Measurements from ENCODE around the gene MEIOSIN. TPM values are rescaled to one million over a fixed set of nuclear protein-coding genes. Genes with fewer than 3 reads are reported as not detected.

MEIOSIN gene
- total RNA-seq, 1 donor from 2014 or later, result not detected

DNA sequence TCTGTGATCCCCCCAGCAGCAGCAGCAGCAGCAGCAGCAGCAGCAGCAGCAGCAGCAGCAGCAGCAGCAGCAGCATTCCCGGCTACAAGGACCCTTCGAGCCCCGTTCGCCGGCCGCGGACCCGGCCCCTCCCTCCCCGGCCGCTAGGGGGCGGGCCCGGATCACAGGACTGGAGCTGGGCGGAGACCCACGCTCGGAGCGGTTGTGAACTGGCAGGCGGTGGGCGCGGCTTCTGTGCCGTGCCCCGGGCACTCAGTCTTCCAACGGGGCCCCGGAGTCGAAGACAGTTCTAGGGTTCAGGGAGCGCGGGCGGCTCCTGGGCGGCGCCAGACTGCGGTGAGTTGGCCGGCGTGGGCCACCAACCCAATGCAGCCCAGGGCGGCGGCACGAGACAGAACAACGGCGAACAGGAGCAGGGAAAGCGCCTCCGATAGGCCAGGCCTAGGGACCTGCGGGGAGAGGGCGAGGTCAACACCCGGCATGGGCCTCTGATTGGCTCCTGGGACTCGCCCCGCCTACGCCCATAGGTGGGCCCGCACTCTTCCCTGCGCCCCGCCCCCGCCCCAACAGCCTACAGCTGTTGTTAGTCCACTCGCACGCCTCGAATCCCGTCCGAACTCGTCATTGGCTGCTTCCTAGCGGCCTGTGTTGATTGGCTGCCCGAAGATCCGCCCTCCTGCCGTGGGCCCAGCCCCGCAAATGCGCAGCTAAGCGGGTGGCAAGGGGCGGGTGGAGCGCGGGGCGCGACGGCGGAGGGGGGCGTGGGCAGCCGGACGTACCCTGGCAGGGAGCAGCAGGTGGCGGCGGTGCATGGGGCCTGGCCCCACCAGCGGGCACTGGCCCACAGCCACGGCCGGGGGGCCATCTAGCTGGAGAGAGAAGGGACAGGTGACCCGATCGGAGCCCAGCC is 37.2 kb downstream of the MEIOSIN start:
- H3K4me1 Mint-ChIP-seq (ENCODE audit: low read depth), result peaks cover 26% of the 10 kb centered on the region
- peak overlapping the region; percentile 95 for H3K4me3 Mint-ChIP-seq (ENCODE audit: unreplicated experiment)
- no peaks in the 10 kb centered on the region for H3K9me3 Mint-ChIP-seq (ENCODE audit: low read depth)
- H3K27me3 Mint-ChIP-seq (ENCODE audit: low read depth), result no peaks in the 10 kb centered on the region
- H3K27ac Mint-ChIP-seq (ENCODE audit: unreplicated experiment), result peak overlapping the region; percentile 95
- peak; percentile 99 for DNase-seq (ENCODE audit: low spot score)
- H3K36me3 Mint-ChIP-seq (ENCODE audit: low read depth), result peaks cover 6% of the 10 kb centered on the region
- TF ChIP-seq CTCF (IDR thresholded peaks at IDR 0.05), result peak; percentile 99

DNA sequence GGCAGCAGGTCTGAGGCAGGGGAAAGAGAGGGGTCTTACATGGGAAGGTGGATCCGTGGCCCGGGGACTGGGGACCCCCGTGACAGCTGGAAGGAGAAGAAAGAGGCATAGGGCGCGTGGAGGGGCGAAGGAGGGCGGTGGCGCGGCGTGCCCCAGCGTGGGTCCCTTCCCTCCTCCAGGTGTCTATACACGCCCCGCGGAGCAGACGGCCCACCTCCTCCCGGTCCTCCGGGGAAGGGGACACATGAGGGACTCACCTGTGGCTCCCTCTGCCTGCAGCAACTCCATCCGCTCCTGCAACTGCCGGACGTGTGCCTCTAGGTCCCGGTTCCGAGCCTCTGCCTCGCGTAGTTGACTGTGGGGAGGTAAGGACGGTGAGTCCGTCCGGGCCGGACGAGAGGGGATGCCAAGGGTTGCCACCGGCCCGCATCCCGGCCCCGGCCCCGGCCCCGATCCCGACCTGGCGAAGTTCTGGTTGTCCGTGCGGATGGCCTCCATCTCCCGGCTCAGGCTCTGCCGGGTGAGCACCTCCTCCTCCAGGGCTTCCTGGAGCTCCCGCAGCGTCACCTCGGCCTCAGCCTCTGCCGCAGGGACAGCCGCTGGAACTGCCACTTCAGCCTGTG is 38.2 kb downstream of the MEIOSIN start:
- DNase-seq (ENCODE audit: low spot score), result no peak
- no peaks in the 10 kb centered on the region for H3K9me3 Mint-ChIP-seq (ENCODE audit: low read depth)
- peak overlapping the region; percentile 95 for H3K27ac Mint-ChIP-seq (ENCODE audit: unreplicated experiment)
- H3K36me3 Mint-ChIP-seq (ENCODE audit: low read depth), result peaks cover 6% of the 10 kb centered on the region
- no peak for TF ChIP-seq CTCF (IDR thresholded peaks at IDR 0.05)
- H3K4me3 Mint-ChIP-seq (ENCODE audit: unreplicated experiment), result peak overlapping the region; percentile 95
- H3K4me1 Mint-ChIP-seq (ENCODE audit: low read depth), result peaks cover 19% of the 10 kb centered on the region
- no peaks in the 10 kb centered on the region for H3K27me3 Mint-ChIP-seq (ENCODE audit: low read depth)

DNA sequence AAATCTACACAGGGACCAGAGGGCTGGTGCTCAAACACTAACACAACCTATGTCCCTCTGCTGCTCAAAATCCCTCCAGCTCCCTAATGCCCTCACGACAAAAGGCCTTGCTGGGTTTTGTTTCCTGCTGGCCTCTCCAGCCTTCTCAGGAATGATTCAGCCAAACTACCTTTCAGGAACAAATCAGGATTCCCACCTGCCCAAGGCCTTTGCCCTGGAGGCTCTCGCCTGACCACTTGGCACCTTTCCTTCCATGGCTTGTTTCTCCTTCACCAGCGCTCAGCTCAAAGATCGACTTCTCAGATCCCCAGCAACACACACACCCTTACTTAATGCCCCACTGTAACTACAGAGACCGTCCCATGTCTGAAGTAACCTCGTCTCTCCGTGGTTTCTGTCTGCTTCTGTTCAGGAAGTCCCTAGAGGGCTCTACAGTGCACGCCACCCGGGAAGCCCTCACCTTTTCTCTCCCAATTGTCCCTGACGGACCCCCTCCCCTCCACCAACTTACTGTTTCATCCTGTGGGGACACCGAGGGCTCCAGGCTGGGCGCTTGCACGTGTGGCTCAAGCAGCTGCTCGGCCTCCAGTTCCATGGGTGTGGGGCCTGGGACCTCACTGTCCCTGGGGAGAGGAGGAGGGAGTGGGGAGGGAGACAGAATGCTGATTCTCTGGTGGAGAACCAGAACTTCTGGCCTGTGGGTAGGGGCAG is 39.0 kb downstream of the MEIOSIN start:
- H3K4me3 Mint-ChIP-seq (ENCODE audit: unreplicated experiment), result no peak overlapping the region
- peak overlapping the region; percentile 50 for H3K27ac Mint-ChIP-seq (ENCODE audit: unreplicated experiment)
- no peaks in the 10 kb centered on the region for H3K27me3 Mint-ChIP-seq (ENCODE audit: low read depth)
- DNase-seq (ENCODE audit: low spot score), result no peak
- no peak for TF ChIP-seq CTCF (IDR thresholded peaks at IDR 0.05)
- H3K4me1 Mint-ChIP-seq (ENCODE audit: low read depth), result peaks cover 19% of the 10 kb centered on the region
- peaks cover 13% of the 10 kb centered on the region for H3K36me3 Mint-ChIP-seq (ENCODE audit: low read depth)
- H3K9me3 Mint-ChIP-seq (ENCODE audit: low read depth), result no peaks in the 10 kb centered on the region

DNA sequence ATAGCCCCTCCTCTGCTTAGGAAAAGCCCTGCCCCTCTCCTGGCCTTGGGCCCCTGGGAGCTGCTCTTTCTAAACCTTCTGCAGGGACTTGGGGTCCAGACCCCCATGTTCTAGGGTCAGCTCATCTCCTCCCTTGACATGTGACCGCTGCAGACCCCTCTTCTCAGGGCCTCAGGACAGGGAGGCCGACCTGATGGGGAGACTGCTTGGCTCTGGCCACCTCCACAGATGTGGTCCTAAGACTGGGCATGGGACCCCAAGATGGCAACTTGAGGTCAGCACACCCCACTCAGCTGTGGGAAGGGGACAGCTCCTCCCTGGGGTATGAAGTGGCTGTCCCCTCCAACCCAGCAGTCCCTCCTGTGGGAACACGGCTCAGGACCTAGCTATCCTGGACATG is 39.7 kb downstream of the MEIOSIN start:
- no peaks in the 10 kb centered on the region for H3K27me3 Mint-ChIP-seq (ENCODE audit: low read depth)
- no peak overlapping the region for H3K4me3 Mint-ChIP-seq (ENCODE audit: unreplicated experiment)
- H3K27ac Mint-ChIP-seq (ENCODE audit: unreplicated experiment), result peak overlapping the region; percentile 66

More for the DNA sequence above, 39.7 kb downstream of the MEIOSIN start:
- no peak for DNase-seq (ENCODE audit: low spot score)
- H3K9me3 Mint-ChIP-seq (ENCODE audit: low read depth), result no peaks in the 10 kb centered on the region
- TF ChIP-seq CTCF (IDR thresholded peaks at IDR 0.05), result no peak
- H3K4me1 Mint-ChIP-seq (ENCODE audit: low read depth), result peaks cover 19% of the 10 kb centered on the region
- H3K36me3 Mint-ChIP-seq (ENCODE audit: low read depth), result peaks cover 17% of the 10 kb centered on the region

Data from chondrocyte (in vitro differentiated cells).